Measurements from ENCODE around the gene CCDC158.
"Not testable (repeated sequence)": the region's sequence is repeated elsewhere in the genome, so short reads cannot be mapped to it uniquely, and the experiment has no call there.

The CCDC158 gene

DNA sequence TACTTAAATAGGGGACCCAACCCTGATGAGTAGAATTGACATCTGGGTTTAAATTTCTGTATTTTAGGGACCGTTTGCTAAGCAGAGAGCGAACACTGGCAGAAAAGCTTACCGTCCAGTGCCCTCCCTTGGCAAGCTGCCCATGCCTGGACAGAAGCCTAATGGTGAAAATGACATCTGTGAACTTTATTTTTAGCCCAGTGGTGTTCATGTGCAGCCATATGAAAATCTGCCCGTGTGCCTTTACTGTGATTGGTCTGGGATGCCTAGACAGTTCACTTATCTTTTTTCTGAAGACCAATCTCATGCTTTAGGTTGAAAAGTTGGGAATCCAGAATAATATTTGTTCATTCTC is 113.3 kb downstream of the CCDC158 start:
- DNase-seq = no peak

GRCh38 chr4:76306882-76307659 is 113.9 kb downstream of the CCDC158 start:
- DNase-seq = no peak

DNA sequence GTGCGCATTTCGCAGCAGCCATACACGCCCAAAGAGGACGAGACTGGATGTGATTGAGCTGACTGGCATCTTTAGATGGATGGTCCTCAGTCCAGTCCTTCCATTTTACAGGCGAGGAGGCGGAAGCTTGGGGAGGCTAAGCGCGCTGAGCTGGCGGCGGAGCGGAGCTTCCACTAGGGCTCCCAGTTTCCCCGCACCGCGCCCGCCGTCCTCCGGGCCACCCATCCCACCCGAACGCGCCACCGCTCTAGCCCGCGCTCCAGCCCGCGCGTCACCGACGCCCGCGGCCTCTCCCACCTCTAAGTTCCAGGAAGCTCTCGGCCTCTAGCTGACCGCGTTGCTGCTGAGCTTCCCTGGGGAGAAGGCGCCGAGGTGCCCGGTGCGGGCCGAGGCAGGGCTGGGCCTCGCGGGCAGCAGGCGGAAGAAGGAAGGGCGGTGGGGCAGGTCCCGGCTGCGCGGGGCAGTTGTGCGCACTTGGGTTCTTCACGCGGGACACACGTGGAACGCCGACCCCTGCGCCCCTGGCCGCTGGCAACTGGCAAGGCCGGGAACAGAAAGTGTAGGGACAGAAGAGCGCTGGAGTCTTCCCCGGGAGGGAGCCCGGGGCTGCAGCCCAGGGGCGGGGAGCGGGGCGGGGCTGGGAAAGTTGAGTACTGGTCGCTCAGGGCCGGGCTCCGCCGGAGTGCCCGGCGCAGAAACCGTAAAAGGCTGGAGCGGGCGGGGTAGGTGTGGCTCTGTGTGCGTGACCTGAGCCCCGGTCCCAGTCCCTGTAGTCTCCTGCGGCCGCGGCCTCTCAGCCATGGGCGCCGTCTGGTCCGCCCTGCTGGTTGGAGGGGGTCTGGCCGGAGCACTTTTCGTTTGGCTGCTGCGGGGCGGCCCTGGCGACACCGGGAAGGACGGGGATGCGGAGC is 114.7 kb downstream of the CCDC158 start, which contains the start of gene STBD1:
Gene STBD1, plus strand, starts transcription at position 763 of the 911 bp plus-strand sequence. Its CDS starts 37 bp downstream, at position 800.
- DNase-seq = no peak

- no peak for DNase-seq
These were observed 115.8 kb downstream of the CCDC158 start for GRCh38 chr4:76305033-76305687.

GRCh38 chr4:76302826-76303438 is 118.0 kb downstream of the CCDC158 start:
- no peak for DNase-seq

GRCh38 chr4:76301775-76302162 is 119.2 kb downstream of the CCDC158 start:
- no peak for DNase-seq

GRCh38 chr4:76301068-76301774 is 119.7 kb downstream of the CCDC158 start:
- peak; percentile 6 for DNase-seq

GRCh38 chr4:76300012-76300411 is 120.9 kb downstream of the CCDC158 start:
- DNase-seq = no peak

DNA sequence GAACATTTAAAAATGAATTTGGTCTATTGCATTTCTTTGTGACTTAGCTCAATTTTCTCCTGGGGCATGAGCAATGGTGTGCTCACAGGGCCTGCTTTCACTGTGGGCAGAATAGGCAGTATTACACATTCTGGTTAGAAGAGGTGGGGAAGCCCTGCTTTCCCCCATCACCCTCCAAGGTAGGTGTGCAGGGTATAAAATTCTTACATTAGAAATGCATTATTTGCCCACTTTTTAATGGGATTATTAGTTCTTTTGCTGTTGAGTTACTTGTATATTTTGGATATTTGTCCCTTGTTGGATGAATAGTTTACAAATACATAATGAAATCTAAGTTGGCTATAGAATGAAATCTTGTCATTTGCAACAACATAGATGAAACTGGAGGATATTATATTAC is 122.7 kb downstream of the CCDC158 start:
- DNase-seq = no peak

DNA sequence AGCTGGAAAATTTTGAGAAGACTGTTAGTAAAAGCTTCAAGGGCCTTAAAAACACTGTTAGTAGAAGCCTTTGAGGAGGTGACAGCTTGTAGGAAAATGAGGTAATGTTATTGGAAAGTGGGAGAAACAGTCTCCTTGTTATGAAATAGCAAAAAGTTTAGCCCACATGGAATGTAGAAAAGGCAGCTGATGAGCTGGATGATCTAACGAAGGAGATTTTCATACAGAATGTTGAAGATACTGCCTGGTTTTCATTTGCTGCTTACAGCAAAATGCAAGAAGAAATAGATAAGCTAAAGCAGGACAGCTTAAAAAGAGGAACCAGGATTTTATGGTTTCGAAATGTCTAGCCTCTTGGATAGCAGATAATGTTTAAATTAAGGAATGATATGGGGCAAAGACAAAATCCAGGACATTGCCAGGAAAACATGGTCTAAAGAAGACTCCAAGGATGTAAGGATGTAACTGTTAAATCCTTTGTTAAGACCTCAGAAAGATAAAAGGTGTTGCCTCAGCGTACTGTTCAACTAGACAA is 124.6 kb downstream of the CCDC158 start:
- no peak for DNase-seq

- DNase-seq = no peak
These were observed 127.2 kb downstream of the CCDC158 start for GRCh38 chr4:76293772-76294171.

DNA sequence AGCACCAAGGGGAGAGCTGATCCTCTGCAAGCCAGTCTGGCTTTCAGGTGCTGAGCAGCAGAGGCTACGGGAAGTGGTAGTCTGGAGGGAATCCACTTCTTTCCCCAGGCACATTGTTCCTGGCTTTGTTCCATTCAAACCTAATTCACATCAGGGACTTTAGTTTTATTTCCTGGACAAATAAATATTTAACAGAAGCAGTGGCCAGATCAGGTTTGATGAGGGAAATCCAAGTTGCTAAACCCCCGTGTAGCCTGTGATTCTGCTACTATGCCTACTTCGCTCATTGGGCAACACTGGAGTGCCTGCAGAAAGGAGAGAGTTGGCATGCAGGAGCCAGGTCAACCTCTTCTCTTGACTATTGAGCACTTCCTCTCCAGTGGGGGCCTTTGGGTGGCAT is 128.2 kb downstream of the CCDC158 start:
- no peak for DNase-seq

- not testable (repeated sequence) for DNase-seq
These were observed 133.1 kb downstream of the CCDC158 start for GRCh38 chr4:76287811-76288210.

- DNase-seq = no peak
These were observed 137.0 kb downstream of the CCDC158 start for GRCh38 chr4:76283900-76284299.

DNA sequence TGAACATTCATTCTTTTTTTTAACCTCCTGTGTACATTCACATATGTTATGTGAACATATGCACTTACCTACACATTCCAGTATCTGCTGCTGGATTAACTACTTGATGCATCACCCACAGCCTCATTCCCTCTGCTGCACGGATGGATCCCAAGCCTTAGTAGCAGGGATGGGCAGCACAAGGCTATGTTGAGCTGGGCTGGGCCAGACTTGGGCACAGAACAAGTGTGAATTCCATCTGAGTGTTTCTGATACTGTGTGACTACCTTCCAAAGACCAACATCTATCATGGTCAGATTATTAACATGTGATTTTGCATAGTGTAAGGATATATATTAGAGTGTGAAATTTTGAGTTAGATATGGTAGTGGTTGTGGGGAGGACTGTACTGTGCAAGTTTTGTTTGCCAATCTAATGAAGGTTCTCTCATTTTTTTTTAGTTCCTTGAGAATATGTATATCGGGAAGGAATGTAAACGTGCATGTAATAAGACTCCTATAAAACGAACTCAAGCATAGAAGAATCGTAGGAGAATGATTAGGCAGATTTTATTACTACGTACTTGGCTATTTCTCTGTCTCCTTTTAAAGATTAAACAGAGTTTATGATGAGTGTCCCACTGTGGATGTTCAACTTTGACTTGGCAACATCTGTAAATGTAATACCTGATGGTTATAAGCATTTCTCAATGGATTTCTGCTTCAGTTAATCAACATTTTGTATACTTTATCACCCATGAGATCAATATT is 137.8 kb downstream of the CCDC158 start:
- no peak for DNase-seq

DNA sequence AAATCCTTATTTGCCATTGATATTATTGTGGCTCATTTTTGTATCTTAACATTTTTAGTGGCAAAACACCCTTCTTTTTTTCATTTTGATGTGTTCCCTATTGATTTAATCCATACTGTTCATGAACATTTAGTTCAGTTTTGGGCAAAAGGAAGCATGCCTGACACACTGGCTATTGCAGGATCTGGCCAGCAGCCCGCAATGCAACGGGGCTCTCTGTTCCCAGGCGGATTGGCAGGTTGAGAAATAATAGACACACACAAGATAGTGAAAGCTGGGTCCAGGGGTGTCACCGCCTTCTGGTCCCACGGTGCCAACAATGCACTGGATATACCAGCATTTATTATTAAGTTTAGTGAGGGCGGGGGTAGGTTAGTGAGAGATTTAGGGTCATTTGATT is 139.3 kb downstream of the CCDC158 start:
- DNase-seq = not testable (repeated sequence)

GRCh38 chr4:76280488-76281441 is 140.2 kb downstream of the CCDC158 start:
- no peak for DNase-seq

DNA sequence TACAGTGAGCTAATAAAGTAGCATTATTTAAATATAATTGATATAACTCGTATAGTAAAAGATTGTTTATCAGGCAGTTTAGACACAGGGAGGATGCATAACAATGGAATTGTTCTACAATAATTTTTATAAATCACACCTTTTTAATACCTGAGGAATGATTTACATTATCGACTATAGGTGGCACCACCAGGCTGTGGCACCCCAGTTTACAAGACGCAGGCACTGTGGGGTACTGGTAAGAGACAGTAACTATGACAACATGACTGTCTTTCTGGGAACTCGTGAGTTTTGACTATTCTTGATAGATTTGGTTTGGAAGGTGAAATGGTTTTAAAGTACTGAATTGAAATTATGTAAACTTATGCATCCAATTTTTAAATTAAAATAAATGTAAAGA is 141.5 kb downstream of the CCDC158 start:
- DNase-seq = no peak

DNA sequence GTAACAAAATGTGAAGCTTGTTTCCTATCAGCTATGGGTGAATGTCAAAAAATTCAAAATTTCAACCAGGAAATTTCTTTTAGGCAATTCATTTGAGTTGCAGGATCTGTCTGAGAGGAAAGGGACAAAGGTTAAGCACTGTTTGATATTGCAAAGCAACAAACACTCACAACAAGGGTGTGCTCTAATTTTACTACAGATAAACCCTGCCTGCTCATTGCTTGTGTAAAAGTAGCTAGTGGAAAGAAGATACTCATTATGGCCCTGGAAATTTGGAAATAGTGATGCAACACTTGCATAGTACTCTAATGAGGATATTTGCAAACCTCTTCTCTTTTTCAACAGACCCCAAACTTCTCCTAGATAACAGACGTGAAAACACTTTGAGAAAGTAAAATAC is 142.4 kb downstream of the CCDC158 start:
- DNase-seq = no peak

GRCh38 chr4:76277667-76278066 is 143.3 kb downstream of the CCDC158 start:
- DNase-seq = no peak

All from NCI-H2107 (cell line).